ENCODE measurements around the gene STRADB.
"Not testable (repeated sequence)": the region's sequence is repeated elsewhere in the genome, so short reads cannot be mapped to it uniquely, and the experiment has no call there.

Gene STRADB

GRCh38 chr2:201451292-201452057 lies at the start of gene STRADB, which contains the start of gene TRAK2:
STRADB (plus strand) TSS chr2:201451740; CDS start chr2:201454841, 3,101 bp downstream.
TRAK2 (minus strand) TSS chr2:201451458; CDS start chr2:201420507, 30,951 bp downstream.
- peak; percentile 97 for DNase-seq

- DNase-seq = no peak
Measured at GRCh38 chr2:201401815-201402214, 49.7 kb upstream of the STRADB start.

- no peak for DNase-seq
Measured at GRCh38 chr2:201402651-201403562, 48.6 kb upstream of the STRADB start.

GRCh38 chr2:201403880-201404279 lies 47.7 kb upstream of the STRADB start:
- DNase-seq = no peak

GRCh38 chr2:201404699-201405280 lies 46.8 kb upstream of the STRADB start:
- no peak for DNase-seq

GRCh38 chr2:201406077-201406662 lies 45.4 kb upstream of the STRADB start:
- DNase-seq = no peak

- no peak for DNase-seq
Measured at GRCh38 chr2:201407265-201407664, 44.3 kb upstream of the STRADB start.

- no peak for DNase-seq
Measured at GRCh38 chr2:201408931-201409330, 42.6 kb upstream of the STRADB start.

GRCh38 chr2:201411421-201411820 lies 40.1 kb upstream of the STRADB start:
- DNase-seq = no peak

GRCh38 chr2:201413143-201413542 lies 38.4 kb upstream of the STRADB start:
- no peak for DNase-seq

GRCh38 chr2:201413552-201413951 lies 38.0 kb upstream of the STRADB start:
- DNase-seq = no peak

- no peak for DNase-seq
Measured at GRCh38 chr2:201414099-201415023, 37.2 kb upstream of the STRADB start.

- no peak for DNase-seq
Measured at GRCh38 chr2:201415149-201415548, 36.4 kb upstream of the STRADB start.

- no peak for DNase-seq
Measured at GRCh38 chr2:201419057-201419635, 32.4 kb upstream of the STRADB start.

- DNase-seq = no peak
Measured at GRCh38 chr2:201419986-201420385, 31.6 kb upstream of the STRADB start.

- no peak for DNase-seq
Measured at GRCh38 chr2:201420442-201421113, 31.0 kb upstream of the STRADB start.

- DNase-seq = no peak
Measured at GRCh38 chr2:201425952-201426351, 25.6 kb upstream of the STRADB start.

GRCh38 chr2:201428366-201428765 lies 23.2 kb upstream of the STRADB start:
- not testable (repeated sequence) for DNase-seq

GRCh38 chr2:201429835-201430234 lies 21.7 kb upstream of the STRADB start:
- DNase-seq = not testable (repeated sequence)

GRCh38 chr2:201430322-201430721 lies 21.2 kb upstream of the STRADB start:
- DNase-seq = not testable (repeated sequence)

- no peak for DNase-seq
Measured at GRCh38 chr2:201430839-201431238, 20.7 kb upstream of the STRADB start.

Data from left hindlimb (tissue), 1 donor.